NCI-H146 (cell line): ENCODE measurements around the gene FKBP10.
A peak's percentile ranks its signal among the peaks of the same experiment; 100 is the strongest.
"Not testable (repeated sequence)": the region's sequence is repeated elsewhere in the genome, so short reads cannot be mapped to it uniquely, and the experiment has no call there.

Source experiments
- DNase-seq: peaks from one replicate; lab custom pipeline; 2025; lab: John Stamatoyannopoulos, UW

The FKBP10 gene

GRCh38 chr17:41839448-41839847 is 26.6 kb downstream of the FKBP10 start:
- DNase-seq, result not testable (repeated sequence)

DNA sequence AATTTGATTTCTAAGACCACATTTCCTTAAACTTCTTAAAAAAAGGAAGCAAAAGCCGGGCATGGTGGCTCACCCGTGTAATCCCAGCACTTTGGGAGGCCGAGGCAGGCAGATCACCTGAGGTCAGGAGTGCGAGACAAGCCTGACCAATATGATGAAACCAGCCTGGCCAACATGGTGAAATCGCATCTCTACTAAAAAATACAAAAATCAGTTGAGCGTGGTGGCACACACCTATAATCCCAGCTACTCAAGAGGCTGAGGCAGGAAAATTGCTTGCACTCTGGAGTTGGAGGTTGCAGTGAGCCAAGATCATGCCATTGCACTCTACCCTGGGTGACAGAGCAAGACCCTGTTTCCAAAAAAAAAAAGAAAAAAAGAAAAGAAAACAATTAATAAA is 28.0 kb downstream of the FKBP10 start:
- DNase-seq, result not testable (repeated sequence)

- DNase-seq, result no peak
These were observed 32.2 kb downstream of the FKBP10 start for GRCh38 chr17:41844971-41845370.

GRCh38 chr17:41848788-41849187 is 36.0 kb downstream of the FKBP10 start:
- no peak for DNase-seq

- DNase-seq, result no peak
These were observed 36.6 kb downstream of the FKBP10 start for GRCh38 chr17:41849251-41849990.

DNA sequence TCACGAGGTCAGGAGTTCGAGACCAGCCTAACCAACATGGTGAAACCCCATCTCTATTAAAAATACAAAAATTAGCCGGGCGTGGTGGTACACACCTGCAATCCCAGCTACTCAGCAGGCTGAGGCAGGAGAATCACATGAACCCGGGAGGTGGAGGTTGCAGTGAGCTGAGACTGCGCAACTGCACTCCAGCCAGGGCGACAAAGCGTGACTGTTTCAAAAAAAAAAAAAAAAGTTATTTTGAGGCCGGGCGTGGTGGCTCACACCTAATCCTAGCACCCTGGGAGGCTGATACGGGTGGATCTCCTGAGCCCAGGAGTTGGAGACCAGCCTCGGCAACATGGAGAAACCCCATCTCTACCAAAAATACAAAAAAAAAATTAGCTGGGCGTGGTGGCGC is 38.6 kb downstream of the FKBP10 start:
- not testable (repeated sequence) for DNase-seq

- DNase-seq, result no peak
These were observed 47.6 kb downstream of the FKBP10 start for GRCh38 chr17:41860254-41860931.

- DNase-seq, result no peak
These were observed 50.5 kb downstream of the FKBP10 start for GRCh38 chr17:41863074-41863848.

GRCh38 chr17:41864498-41864835 is 51.7 kb downstream of the FKBP10 start:
- DNase-seq, result no peak

DNA sequence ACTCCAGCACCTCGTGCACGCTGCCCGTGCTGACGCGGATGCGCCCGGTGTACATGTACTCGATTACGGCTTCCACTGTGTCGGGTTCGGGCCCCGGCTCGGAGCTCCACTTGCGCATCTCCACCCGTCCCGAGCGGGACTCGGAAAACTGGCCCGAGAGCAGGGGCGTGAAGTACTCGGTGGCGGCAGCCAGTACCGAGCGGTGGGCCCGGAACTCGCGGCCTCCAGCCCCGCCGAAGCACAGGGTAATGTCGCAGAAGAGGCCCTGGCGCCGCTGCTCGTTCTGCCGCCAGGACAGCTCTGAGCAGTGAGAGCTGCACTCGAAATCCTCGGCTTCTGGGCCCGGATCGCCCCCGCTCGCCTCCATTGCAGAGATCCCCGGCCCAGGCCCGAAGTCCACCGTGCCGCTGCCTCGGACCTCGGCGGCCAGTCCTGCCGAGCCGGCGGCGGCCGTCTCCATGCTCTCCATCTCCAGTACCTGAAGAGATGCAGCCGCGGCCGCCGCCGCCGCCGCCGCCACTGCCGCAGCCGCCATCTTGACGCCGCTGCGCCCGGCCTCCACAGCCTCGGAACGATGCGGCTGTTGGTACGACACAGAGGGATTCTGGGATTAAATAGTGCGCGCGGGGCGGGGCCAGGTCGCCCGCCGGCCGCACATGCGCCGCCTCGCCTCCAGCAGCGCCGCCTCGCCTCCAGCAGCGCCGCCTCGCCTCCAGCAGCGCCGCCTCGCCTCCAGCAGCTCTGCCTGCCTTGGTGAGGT is 52.2 kb downstream of the FKBP10 start, which contains the start of gene KLHL11:
TSS of gene KLHL11 (minus strand) at position 588 of the 760 bp plus-strand sequence. CDS start at position 535, 53 bp downstream.
- DNase-seq, result peak; percentile 89

GRCh38 chr17:41865596-41865893 is 52.7 kb downstream of the FKBP10 start:
- no peak for DNase-seq

DNA sequence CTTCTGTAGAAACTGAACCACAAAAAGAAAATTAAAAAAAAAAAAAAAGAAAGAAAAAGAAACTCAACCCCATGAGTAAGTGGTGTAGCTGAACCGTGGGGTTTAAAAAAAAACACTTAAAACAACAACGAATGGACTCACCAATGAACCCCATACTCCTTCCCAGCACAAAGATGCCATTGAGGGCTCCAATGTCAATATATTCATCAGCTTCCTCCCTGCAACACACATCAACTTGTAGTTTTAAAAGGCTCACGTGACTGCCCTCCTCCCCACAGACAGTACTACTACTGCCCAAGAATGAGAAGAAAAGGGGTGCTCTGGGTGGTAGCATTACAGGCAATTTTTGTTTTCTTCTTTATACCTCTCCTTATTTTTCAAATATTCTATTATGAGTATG is 55.8 kb downstream of the FKBP10 start:
- no peak for DNase-seq

DNA sequence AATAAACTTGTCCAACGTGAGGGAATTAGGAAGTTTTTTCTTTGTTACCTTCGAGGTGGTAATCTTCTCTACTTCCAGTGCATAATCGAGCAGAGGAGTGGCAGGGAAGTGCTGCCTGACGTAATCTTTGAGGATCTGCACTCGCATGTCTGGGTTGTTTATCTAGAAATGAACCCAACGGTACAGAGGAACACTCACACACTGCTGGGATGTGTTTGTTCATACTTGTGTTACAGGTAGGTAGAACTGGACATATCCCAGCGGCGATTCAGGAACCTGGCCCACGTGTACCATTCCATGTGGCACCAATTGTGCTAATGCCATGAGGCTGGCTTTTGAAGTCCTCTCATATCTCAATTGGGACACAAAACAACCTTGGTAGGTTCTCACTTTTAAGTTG is 56.6 kb downstream of the FKBP10 start:
- DNase-seq, result no peak

DNA sequence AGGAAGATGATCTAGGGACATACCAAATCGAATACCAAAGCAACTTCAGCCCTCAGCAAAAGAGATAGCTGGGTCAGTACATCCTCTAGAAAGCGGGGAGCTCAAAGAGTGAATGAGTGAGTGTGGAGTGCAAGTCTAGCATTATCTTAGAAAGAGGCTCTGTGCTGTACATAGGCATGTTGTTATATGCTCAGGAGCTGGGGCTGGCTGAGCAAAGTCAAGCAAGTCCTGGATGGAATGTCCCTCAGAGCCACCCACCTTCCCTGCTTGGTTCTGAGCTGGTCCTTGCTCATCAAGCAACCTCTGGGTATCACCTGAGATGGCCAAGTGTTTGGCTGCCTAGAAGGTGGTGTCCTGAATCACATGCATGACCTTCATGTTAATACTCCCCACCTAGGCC is 57.3 kb downstream of the FKBP10 start:
- no peak for DNase-seq

- DNase-seq, result no peak
These were observed 57.8 kb downstream of the FKBP10 start for GRCh38 chr17:41870627-41871026.

DNA sequence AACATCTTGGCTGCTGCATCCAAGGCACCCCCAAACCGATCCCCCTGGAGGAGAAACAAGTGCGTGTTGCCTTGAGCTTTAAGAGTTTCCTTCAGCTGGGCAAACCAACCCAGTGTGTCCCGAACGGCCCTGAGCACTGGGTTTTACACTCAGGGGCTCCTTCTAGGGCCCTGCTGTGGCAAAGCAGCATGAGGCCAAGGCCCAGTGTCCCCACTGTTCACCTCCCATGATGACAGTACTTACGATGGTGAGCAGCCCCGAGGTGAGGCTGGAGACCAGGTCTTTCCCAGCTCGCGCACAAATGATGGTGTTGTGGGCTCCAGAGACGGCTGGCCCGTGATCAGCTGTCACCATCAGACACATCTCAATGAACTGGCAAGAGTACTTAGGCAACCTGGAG is 59.0 kb downstream of the FKBP10 start:
- no peak for DNase-seq
